WTC11 (cell line): ENCODE measurements around the gene TNIK.

Experiments
- ATF1 ChIP-seq: sonication (generic); formaldehyde crosslinking; IDR thresholded peaks from 2 replicates; pipeline ENCODE4 v1.8.1; 2023; ENCODE audit warnings: mild to moderate bottlenecking, moderate library complexity, missing genetic modification reagents
- CREB1 ChIP-seq: sonication (generic); formaldehyde crosslinking; IDR thresholded peaks from 2 replicates; pipeline ENCODE4 v1.8.0; 2023; ENCODE audit warnings: mild to moderate bottlenecking, missing genetic modification reagents
- NR3C1 ChIP-seq: sonication (generic); formaldehyde crosslinking; conservative IDR thresholded peaks from 2 replicates; pipeline ENCODE4 v1.8.1; 2023; ENCODE audit warnings: low read depth, mild to moderate bottlenecking, missing genetic modification reagents
- TF ChIP-seq, protein P1 (sequence below): fragments of 200-600 bp; IDR thresholded peaks from 2 replicates; pipeline ENCODE4 v1.8.0; 2022; ENCODE audit warnings: antibody characterized with exemption
- TF ChIP-seq, protein P2 (sequence below): sonication (generic); formaldehyde crosslinking; IDR thresholded peaks from 2 replicates; pipeline ENCODE4 v1.8.1; 2023; ENCODE audit warnings: mild to moderate bottlenecking, missing genetic modification reagents, moderate library complexity
- TF ChIP-seq, protein P3 (sequence below): sonication (generic); formaldehyde crosslinking; IDR thresholded peaks from 2 replicates; pipeline ENCODE4 v1.8.0; 2022; ENCODE audit warnings: missing genetic modification reagents

DNA sequence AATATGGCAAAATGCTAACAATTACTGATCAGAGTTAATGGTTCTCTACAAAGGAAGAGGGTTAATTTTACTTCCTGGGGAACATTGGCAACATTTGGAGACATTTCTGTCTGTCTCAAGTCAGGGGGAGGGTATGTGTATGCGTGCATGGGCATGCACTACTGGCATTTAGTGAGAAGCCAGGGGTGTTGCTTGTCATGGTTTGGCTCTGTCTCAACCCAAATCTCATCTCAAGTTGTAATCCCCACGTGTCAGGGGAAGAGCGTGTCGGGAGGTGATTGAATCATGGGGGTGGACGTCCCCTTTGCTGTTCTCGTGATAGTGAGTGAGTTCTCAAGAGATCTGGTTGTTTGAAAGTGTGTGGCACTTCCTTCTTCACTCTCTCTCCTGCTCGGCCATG, 28.3 kb upstream of the TNIK start:
- TF ChIP-seq, protein P1, sequence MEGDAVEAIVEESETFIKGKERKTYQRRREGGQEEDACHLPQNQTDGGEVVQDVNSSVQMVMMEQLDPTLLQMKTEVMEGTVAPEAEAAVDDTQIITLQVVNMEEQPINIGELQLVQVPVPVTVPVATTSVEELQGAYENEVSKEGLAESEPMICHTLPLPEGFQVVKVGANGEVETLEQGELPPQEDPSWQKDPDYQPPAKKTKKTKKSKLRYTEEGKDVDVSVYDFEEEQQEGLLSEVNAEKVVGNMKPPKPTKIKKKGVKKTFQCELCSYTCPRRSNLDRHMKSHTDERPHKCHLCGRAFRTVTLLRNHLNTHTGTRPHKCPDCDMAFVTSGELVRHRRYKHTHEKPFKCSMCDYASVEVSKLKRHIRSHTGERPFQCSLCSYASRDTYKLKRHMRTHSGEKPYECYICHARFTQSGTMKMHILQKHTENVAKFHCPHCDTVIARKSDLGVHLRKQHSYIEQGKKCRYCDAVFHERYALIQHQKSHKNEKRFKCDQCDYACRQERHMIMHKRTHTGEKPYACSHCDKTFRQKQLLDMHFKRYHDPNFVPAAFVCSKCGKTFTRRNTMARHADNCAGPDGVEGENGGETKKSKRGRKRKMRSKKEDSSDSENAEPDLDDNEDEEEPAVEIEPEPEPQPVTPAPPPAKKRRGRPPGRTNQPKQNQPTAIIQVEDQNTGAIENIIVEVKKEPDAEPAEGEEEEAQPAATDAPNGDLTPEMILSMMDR, result no peak
- no peak for TF ChIP-seq NR3C1 (CRISPR knock-in tag)
- TF ChIP-seq CREB1 (CRISPR knock-in tag), result no peak
- TF ChIP-seq, protein P2, sequence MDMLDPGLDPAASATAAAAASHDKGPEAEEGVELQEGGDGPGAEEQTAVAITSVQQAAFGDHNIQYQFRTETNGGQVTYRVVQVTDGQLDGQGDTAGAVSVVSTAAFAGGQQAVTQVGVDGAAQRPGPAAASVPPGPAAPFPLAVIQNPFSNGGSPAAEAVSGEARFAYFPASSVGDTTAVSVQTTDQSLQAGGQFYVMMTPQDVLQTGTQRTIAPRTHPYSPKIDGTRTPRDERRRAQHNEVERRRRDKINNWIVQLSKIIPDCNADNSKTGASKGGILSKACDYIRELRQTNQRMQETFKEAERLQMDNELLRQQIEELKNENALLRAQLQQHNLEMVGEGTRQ, result no peak
- no peak for TF ChIP-seq ATF1 (CRISPR knock-in tag)
- TF ChIP-seq, protein P3, sequence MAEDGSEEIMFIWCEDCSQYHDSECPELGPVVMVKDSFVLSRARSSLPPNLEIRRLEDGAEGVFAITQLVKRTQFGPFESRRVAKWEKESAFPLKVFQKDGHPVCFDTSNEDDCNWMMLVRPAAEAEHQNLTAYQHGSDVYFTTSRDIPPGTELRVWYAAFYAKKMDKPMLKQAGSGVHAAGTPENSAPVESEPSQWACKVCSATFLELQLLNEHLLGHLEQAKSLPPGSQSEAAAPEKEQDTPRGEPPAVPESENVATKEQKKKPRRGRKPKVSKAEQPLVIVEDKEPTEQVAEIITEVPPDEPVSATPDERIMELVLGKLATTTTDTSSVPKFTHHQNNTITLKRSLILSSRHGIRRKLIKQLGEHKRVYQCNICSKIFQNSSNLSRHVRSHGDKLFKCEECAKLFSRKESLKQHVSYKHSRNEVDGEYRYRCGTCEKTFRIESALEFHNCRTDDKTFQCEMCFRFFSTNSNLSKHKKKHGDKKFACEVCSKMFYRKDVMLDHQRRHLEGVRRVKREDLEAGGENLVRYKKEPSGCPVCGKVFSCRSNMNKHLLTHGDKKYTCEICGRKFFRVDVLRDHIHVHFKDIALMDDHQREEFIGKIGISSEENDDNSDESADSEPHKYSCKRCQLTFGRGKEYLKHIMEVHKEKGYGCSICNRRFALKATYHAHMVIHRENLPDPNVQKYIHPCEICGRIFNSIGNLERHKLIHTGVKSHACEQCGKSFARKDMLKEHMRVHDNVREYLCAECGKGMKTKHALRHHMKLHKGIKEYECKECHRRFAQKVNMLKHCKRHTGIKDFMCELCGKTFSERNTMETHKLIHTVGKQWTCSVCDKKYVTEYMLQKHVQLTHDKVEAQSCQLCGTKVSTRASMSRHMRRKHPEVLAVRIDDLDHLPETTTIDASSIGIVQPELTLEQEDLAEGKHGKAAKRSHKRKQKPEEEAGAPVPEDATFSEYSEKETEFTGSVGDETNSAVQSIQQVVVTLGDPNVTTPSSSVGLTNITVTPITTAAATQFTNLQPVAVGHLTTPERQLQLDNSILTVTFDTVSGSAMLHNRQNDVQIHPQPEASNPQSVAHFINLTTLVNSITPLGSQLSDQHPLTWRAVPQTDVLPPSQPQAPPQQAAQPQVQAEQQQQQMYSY (CRISPR knock-in tag), result no peak
